Measurements from ENCODE around the gene HOXD4.

The HOXD4 gene

DNA sequence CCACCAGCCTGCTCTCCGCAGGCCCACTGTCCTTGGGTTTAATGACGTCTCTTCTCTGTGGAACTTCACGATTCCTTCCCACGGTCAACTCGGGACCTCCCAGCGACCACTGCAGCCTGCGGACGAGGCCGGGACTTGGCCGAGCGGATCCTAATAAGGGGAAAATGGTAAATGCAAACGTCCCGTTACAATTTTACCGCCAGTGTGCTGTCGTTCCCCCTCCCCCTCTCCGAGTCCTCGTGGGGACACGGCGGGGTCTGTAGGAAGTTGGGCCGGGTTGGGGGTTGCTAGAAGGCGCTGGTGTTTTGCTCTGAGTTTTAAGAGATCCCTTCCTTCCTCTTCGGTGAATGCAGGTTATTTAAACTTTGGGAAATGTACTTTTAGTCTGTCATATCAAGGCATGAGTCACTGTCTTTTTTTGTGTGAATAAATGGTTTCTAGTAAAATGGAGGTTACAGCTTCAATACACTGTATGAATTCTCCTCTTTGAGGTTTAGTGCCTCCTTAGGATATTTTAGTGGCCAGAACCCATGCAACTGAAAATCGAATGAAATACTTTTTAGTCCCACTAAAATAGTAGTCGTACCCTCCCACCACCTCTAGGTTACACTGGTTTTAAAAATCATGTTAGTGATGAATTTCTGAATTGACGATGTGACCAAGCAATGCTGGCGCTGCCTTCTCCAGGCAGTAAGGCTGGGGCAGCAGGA, 42.0 kb upstream of the HOXD4 start:
- Histone ChIP-seq H3K27ac (ENCODE audit: low read depth, low read length) (no peak overlapping the region), H3K4me1 (ENCODE audit: control insufficient read depth, insufficient read depth, low read length) (no peaks in the 10 kb centered on the region), H3K36me3 (ENCODE audit: control insufficient read depth, insufficient read depth, low read length) (no peaks in the 10 kb centered on the region), H3K27me3 (ENCODE audit: control insufficient read depth, insufficient read depth, low read length) (peaks cover 47% of the 10 kb centered on the region), H3K9ac (ENCODE audit: low read length) (no peak overlapping the region), H3K4me3 (ENCODE audit: low read length) (no peak overlapping the region)

DNA sequence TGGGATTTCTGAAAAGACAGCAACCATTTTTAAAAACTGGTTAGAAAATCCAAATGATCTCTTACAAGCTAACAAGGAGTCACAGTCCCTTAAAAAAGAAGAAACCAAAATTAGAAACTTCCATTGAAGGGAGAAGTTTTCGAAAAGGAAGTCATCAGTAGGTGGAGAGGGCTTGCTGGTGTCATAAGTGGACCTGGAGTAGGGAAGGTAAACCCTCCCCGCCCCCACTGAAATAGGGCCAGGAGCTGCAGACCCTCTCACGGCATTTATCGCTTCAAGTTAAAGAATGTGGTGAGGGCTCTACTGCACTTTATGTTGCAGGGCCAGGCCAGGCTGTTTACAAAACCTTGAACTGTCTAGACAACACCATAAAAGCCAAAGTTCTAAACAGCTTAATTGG, 41.4 kb upstream of the HOXD4 start:
- peaks cover 49% of the 10 kb centered on the region for H3K27me3 ChIP-seq (ENCODE audit: control insufficient read depth, insufficient read depth, low read length)
- no peaks in the 10 kb centered on the region for H3K36me3 ChIP-seq (ENCODE audit: control insufficient read depth, insufficient read depth, low read length)
- no peak overlapping the region for H3K4me3 ChIP-seq (ENCODE audit: low read length)
- H3K27ac ChIP-seq (ENCODE audit: low read depth, low read length), result no peak overlapping the region
- H3K9ac ChIP-seq (ENCODE audit: low read length), result no peak overlapping the region
- H3K4me1 ChIP-seq (ENCODE audit: control insufficient read depth, insufficient read depth, low read length), result no peaks in the 10 kb centered on the region

GRCh38 chr2:176110415-176111308, 40.7 kb upstream of the HOXD4 start:
- H3K4me3 ChIP-seq (ENCODE audit: low read length), result no peak overlapping the region
- H3K9ac ChIP-seq (ENCODE audit: low read length), result no peak overlapping the region
- no peak overlapping the region for H3K27ac ChIP-seq (ENCODE audit: low read depth, low read length)
- peaks cover 42% of the 10 kb centered on the region for H3K27me3 ChIP-seq (ENCODE audit: control insufficient read depth, insufficient read depth, low read length)
- H3K4me1 ChIP-seq (ENCODE audit: control insufficient read depth, insufficient read depth, low read length), result no peaks in the 10 kb centered on the region
- H3K36me3 ChIP-seq (ENCODE audit: control insufficient read depth, insufficient read depth, low read length), result no peaks in the 10 kb centered on the region

DNA sequence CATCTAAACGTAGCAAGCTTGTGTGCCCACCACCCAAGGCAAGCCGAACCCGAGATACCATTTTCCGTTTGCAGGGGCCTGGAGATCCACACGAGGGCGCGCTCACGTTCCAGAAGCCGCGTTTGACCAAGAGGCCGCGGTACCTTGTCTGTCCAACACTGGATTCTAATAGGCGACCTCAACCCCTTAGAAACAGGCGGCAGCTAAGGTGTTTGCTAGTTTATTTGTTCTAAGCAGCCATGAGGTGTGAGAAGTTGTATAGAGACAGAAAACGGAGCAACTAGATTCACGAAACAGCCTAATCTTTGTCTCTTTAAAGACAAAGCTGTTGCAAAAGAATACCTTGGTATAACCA, 40.1 kb upstream of the HOXD4 start:
- Histone ChIP-seq H3K9ac (ENCODE audit: low read length) (no peak overlapping the region), H3K27ac (ENCODE audit: low read depth, low read length) (no peak overlapping the region), H3K27me3 (ENCODE audit: control insufficient read depth, insufficient read depth, low read length) (peaks cover 37% of the 10 kb centered on the region), H3K4me3 (ENCODE audit: low read length) (no peak overlapping the region), H3K4me1 (ENCODE audit: control insufficient read depth, insufficient read depth, low read length) (no peaks in the 10 kb centered on the region), H3K36me3 (ENCODE audit: control insufficient read depth, insufficient read depth, low read length) (no peaks in the 10 kb centered on the region)

- Histone ChIP-seq H3K36me3 (ENCODE audit: control insufficient read depth, insufficient read depth, low read length) (no peaks in the 10 kb centered on the region), H3K4me1 (ENCODE audit: control insufficient read depth, insufficient read depth, low read length) (no peaks in the 10 kb centered on the region), H3K27ac (ENCODE audit: low read depth, low read length) (no peak overlapping the region), H3K4me3 (ENCODE audit: low read length) (no peak overlapping the region), H3K9ac (ENCODE audit: low read length) (no peak overlapping the region), H3K27me3 (ENCODE audit: control insufficient read depth, insufficient read depth, low read length) (peaks cover 38% of the 10 kb centered on the region)
Observed at GRCh38 chr2:176111846-176112374, 39.4 kb upstream of the HOXD4 start.

DNA sequence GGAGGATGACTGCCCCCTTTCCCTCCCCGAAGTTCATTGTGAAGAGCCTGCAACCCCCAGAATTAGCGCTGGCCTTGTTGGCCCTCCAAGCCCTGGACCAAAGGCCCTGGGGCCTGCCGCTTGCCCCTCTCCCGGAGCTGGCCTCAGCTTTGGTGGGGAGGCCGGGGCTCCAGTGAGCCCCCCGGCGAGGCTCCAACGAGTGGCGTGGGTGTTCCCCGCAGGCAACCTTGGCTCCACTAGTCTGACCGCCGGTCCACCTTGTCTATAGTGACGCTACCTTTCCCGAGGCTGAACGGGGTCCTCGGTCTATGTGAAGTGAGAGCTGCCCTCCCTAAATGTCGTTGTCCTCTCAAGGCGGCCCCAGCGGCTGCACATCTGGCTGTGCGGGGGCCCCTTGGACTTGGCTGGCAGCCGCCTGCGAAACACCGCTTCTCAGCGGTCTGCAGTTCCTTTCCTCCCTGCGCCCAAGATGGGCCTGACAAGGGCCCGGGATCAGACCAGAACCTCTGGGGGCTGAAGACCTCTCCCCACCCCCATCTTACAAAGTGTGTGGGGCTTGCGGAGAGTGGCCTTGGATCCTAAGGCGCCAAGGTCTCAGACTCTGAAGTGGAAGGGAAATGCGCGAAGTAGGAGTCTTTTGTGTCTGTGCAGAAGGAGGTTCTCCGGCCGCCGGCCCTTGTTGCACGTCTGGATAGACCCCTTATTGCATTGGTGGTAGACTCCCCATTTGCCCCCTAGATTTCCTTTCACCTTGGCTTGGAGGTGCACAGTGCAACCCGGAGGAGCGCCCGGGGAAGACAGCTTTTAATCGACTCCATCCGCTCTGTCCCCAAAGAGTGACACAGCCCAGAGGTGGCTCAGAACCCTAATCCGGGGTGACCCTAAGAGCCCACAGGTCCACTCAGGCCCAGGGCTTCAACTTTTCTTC, 38.7 kb upstream of the HOXD4 start:
- Histone ChIP-seq H3K27me3 (ENCODE audit: control insufficient read depth, insufficient read depth, low read length) (peaks cover 40% of the 10 kb centered on the region), H3K4me3 (ENCODE audit: low read length) (no peak overlapping the region), H3K4me1 (ENCODE audit: control insufficient read depth, insufficient read depth, low read length) (no peaks in the 10 kb centered on the region), H3K9ac (ENCODE audit: low read length) (no peak overlapping the region), H3K27ac (ENCODE audit: low read depth, low read length) (no peak overlapping the region), H3K36me3 (ENCODE audit: control insufficient read depth, insufficient read depth, low read length) (no peaks in the 10 kb centered on the region)

DNA sequence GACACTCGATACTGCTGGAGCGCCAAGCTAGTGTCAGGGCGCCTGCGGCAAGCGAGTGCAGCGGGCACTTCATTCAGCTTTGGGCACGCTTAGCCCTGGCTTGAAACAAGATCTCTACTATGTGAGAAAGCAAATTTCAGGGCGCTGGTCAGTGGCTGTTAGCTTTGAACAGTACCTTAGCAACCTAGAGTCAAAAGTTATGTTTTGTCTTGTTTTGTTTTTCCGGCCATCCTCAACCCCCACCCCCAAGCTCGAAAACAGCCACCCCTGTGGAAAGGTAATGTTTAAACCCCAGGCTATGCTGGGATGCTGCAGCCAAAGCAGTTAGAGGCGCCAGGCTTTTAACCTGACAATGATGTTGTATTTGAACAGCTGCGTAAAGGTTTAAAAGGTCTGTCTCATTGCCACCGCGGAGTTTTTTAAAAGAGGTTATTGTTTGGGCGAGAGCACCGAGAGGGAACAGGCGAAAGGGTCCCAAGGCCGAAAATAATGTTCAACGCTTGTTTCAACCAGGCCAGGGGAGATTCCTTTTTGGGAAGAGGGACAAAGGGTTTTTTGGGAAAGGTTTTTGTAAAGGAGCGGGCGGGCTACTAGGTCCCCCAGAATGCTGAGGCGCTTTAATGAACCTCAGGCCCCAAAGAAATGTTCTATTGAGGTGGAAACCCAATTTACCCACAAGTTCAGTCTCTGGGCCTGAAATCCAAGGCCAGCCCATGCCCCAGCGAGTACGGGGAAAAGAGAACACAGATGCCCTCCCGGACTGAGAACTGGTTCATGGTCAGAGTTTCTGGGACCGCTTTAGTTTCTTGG, 37.0 kb upstream of the HOXD4 start:
- no peaks in the 10 kb centered on the region for H3K36me3 ChIP-seq (ENCODE audit: control insufficient read depth, insufficient read depth, low read length)
- no peak overlapping the region for H3K9ac ChIP-seq (ENCODE audit: low read length)
- H3K4me3 ChIP-seq (ENCODE audit: low read length), result no peak overlapping the region
- no peak overlapping the region for H3K27ac ChIP-seq (ENCODE audit: low read depth, low read length)
- H3K4me1 ChIP-seq (ENCODE audit: control insufficient read depth, insufficient read depth, low read length), result no peaks in the 10 kb centered on the region
- H3K27me3 ChIP-seq (ENCODE audit: control insufficient read depth, insufficient read depth, low read length), result peaks cover 42% of the 10 kb centered on the region

DNA sequence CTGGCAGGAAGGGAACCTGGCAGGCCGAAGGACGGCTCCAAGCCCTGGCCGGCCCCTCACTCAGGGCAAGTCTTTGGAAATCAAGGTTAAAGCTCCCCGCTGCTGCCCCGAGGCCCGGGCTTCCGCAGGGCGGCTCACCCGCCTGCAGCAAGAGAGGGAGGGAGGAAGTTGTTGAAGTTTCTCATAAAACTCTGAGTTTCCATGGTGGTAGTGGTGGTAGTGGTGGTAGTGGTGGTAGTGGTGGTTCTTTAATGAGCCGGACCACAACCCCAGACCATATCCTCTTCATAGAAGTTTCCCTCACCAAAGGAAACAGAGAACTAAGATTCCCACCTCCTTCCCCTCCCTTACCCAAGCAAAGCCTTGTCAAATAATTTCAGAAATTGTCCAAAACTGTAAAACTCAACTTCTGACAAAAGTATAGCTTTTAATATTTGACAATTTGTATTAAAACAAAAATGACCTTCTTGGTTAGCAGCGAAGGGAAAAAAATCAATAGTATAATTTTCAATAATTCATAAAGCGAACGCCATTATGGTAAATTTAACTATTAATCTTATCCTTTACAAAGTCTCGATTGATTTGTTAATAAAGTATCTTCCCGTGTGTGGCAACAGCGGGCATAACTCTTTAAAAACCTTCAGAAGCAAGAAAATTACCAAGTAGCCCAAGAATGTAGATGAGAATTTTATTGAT, 36.3 kb upstream of the HOXD4 start:
- Histone ChIP-seq H3K9ac (ENCODE audit: low read length) (no peak overlapping the region), H3K4me3 (ENCODE audit: low read length) (no peak overlapping the region), H3K36me3 (ENCODE audit: control insufficient read depth, insufficient read depth, low read length) (no peaks in the 10 kb centered on the region), H3K27ac (ENCODE audit: low read depth, low read length) (no peak overlapping the region), H3K4me1 (ENCODE audit: control insufficient read depth, insufficient read depth, low read length) (no peaks in the 10 kb centered on the region), H3K27me3 (ENCODE audit: control insufficient read depth, insufficient read depth, low read length) (peaks cover 35% of the 10 kb centered on the region)

DNA sequence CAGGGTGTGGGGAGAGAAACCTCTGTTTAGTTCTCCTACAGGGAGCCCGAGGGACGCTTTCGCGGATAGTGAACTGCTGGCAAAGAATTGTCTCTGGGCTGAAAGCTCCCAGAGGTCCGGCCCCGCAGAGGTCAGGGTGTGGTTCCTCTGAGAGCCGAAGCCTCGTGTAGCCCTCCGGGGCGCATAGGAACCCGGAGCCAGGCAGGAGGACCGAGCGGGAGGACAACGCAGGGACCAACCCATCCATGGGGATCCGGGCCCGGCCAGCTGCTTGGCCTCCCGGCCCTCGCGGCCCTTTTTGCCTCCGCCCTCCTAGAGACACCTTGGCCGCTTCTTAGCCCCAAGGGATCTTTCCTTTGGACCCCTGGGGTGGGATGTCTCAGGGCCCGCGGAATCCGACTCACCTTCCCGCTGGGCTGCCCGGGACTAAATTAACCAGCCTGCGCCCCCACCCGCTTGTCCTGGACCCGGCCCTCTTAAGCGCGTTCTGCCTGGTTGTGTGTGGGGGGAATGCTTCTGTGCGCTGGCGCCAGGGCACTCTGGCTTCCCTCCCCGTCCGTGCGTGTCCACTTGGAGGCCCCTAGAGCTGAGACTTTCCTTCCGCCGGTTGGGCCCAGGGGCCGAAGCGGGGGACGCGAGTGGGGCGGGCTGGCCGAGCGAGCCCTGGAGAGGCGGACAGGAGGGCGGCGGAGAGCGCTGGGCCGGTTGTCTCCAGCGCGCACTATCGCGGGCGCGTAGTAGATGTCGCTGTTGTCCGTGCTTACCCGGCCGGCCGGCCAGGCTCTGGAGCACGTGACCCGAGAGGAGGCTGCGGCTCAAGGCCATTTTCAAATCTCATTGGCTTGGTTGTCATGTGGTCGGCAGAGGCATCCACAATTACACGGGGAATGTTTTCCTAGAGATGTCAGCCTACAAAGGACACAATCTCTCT, 35.2 kb upstream of the HOXD4 start, which contains the start of gene HOXD10:
HOXD10 (plus strand) TSS at position 896 of the 931 bp plus-strand sequence. CDS start 56 bp downstream, outside the sequence.
- no peaks in the 10 kb centered on the region for H3K4me1 ChIP-seq (ENCODE audit: control insufficient read depth, insufficient read depth, low read length)
- peak within 1 kb of the TSS; percentile 36 for H3K4me3 ChIP-seq (ENCODE audit: low read length)
- H3K27ac ChIP-seq (ENCODE audit: low read depth, low read length), result no peak within 1 kb of the TSS
- no peaks in the 10 kb centered on the region for H3K36me3 ChIP-seq (ENCODE audit: control insufficient read depth, insufficient read depth, low read length)
- H3K9ac ChIP-seq (ENCODE audit: low read length), result no peak within 1 kb of the TSS
- peaks cover 36% of the 10 kb centered on the region for H3K27me3 ChIP-seq (ENCODE audit: control insufficient read depth, insufficient read depth, low read length)

GRCh38 chr2:176117162-176117822, 34.1 kb upstream of the HOXD4 start:
- no peak overlapping the region for H3K4me3 ChIP-seq (ENCODE audit: low read length)
- no peaks in the 10 kb centered on the region for H3K36me3 ChIP-seq (ENCODE audit: control insufficient read depth, insufficient read depth, low read length)
- no peak overlapping the region for H3K27ac ChIP-seq (ENCODE audit: low read depth, low read length)
- no peak overlapping the region for H3K9ac ChIP-seq (ENCODE audit: low read length)
- H3K27me3 ChIP-seq (ENCODE audit: control insufficient read depth, insufficient read depth, low read length), result peaks cover 30% of the 10 kb centered on the region
- H3K4me1 ChIP-seq (ENCODE audit: control insufficient read depth, insufficient read depth, low read length), result no peaks in the 10 kb centered on the region
